ENCODE data around the gene GNB1L. TPM values are rescaled to one million over a fixed set of nuclear protein-coding genes. Genes with fewer than 3 reads are reported as not detected.

The GNB1L gene
- total RNA-seq, 1 experiment from 2014 or later, result 15.8 TPM

GRCh38 chr22:19828035-19828401 lies 26.7 kb downstream of the GNB1L start:
- no peak overlapping the region for H3K4me3 Mint-ChIP-seq (ENCODE audit: unreplicated experiment)
- no peak overlapping the region for H3K4me3 ChIP-seq (ENCODE audit: low read depth, low read length)
- no peaks in the 10 kb centered on the region for H3K36me3 ChIP-seq (ENCODE audit: control insufficient read depth, insufficient read depth, low read length)
- peaks cover 6% of the 10 kb centered on the region for H3K4me1 Mint-ChIP-seq (ENCODE audit: low read depth, unreplicated experiment)
- CTCF ChIA-PET, result no interaction called here
- no peaks in the 10 kb centered on the region for H3K36me3 Mint-ChIP-seq (ENCODE audit: insufficient read depth, unreplicated experiment)
- no peak for DNase-seq
- H3K9me3 ChIP-seq, result no peaks in the 10 kb centered on the region
- intact Hi-C loops (cut with micrococcal nuclease; ENCODE audit: unreplicated experiment), result no loop called here
- peaks cover 17% of the 10 kb centered on the region for H3K4me1 ChIP-seq
- H3K27ac Mint-ChIP-seq (ENCODE audit: unreplicated experiment), result no peak overlapping the region
- BruUV-seq (replicated peaks), result no TSS peak
- POLR2A ChIA-PET, result no interaction called here
- H3K9me3 Mint-ChIP-seq (ENCODE audit: unreplicated experiment), result no peaks in the 10 kb centered on the region
- no peaks in the 10 kb centered on the region for H3K27me3 ChIP-seq (replicated peaks; ENCODE audit: control insufficient read depth, insufficient read depth, low read length)
- no peak for TF ChIP-seq CTCF (IDR thresholded peaks at IDR 0.05; ENCODE audit: insufficient read depth in 1 of 2, low read depth in 1 of 2, low read length in 1 of 2, severe bottlenecking in 1 of 2, unreplicated experiment in 1 of 2)
- no peaks in the 10 kb centered on the region for H3K27me3 Mint-ChIP-seq (ENCODE audit: insufficient read depth, unreplicated experiment)

- H3K4me1 Mint-ChIP-seq (ENCODE audit: low read depth, unreplicated experiment), result peaks cover 6% of the 10 kb centered on the region
- intact Hi-C loops (cut with micrococcal nuclease; ENCODE audit: unreplicated experiment), result no loop called here
- no peak overlapping the region for H3K4me3 Mint-ChIP-seq (ENCODE audit: unreplicated experiment)
- no peak overlapping the region for H3K27ac Mint-ChIP-seq (ENCODE audit: unreplicated experiment)
- no peaks in the 10 kb centered on the region for H3K27me3 ChIP-seq (replicated peaks; ENCODE audit: control insufficient read depth, insufficient read depth, low read length)
- H3K36me3 Mint-ChIP-seq (ENCODE audit: insufficient read depth, unreplicated experiment), result no peaks in the 10 kb centered on the region
- CTCF ChIA-PET, result no interaction called here
- no peak overlapping the region for H3K4me3 ChIP-seq (ENCODE audit: low read depth, low read length)
- peaks cover 17% of the 10 kb centered on the region for H3K4me1 ChIP-seq
- no peaks in the 10 kb centered on the region for H3K36me3 ChIP-seq (ENCODE audit: control insufficient read depth, insufficient read depth, low read length)
- no peak for DNase-seq
- TF ChIP-seq CTCF (IDR thresholded peaks at IDR 0.05; ENCODE audit: insufficient read depth in 1 of 2, low read depth in 1 of 2, low read length in 1 of 2, severe bottlenecking in 1 of 2, unreplicated experiment in 1 of 2), result no peak
- BruUV-seq (replicated peaks), result no TSS peak
- POLR2A ChIA-PET, result no interaction called here
- H3K9me3 ChIP-seq, result no peaks in the 10 kb centered on the region
- no peaks in the 10 kb centered on the region for H3K9me3 Mint-ChIP-seq (ENCODE audit: unreplicated experiment)
- H3K27me3 Mint-ChIP-seq (ENCODE audit: insufficient read depth, unreplicated experiment), result no peaks in the 10 kb centered on the region
Measured at GRCh38 chr22:19827341-19828034, 27.2 kb downstream of the GNB1L start.

- ChIA-PET CTCF (no interaction called here), POLR2A (no interaction called here)
- Mint-ChIP-seq H3K27me3 (ENCODE audit: insufficient read depth, unreplicated experiment) (no peaks in the 10 kb centered on the region), H3K4me3 (ENCODE audit: unreplicated experiment) (no peak overlapping the region), H3K4me1 (ENCODE audit: low read depth, unreplicated experiment) (peaks cover 6% of the 10 kb centered on the region), H3K9me3 (ENCODE audit: unreplicated experiment) (no peaks in the 10 kb centered on the region), H3K27ac (ENCODE audit: unreplicated experiment) (no peak overlapping the region), H3K36me3 (ENCODE audit: insufficient read depth, unreplicated experiment) (no peaks in the 10 kb centered on the region)
- TF ChIP-seq CTCF (IDR thresholded peaks at IDR 0.05; ENCODE audit: insufficient read depth in 1 of 2, low read depth in 1 of 2, low read length in 1 of 2, severe bottlenecking in 1 of 2, unreplicated experiment in 1 of 2), result no peak
- Histone ChIP-seq H3K4me3 (ENCODE audit: low read depth, low read length) (no peak overlapping the region), H3K27me3 (replicated peaks; ENCODE audit: control insufficient read depth, insufficient read depth, low read length) (no peaks in the 10 kb centered on the region), H3K36me3 (ENCODE audit: control insufficient read depth, insufficient read depth, low read length) (no peaks in the 10 kb centered on the region), H3K9me3 (no peaks in the 10 kb centered on the region), H3K4me1 (peaks cover 17% of the 10 kb centered on the region)
- BruUV-seq (replicated peaks), result no TSS peak
- intact Hi-C loops (cut with micrococcal nuclease; ENCODE audit: unreplicated experiment), result no loop called here
- DNase-seq, result no peak
Measured at GRCh38 chr22:19826619-19826950, 28.1 kb downstream of the GNB1L start.
